HG03095 (cell line): ENCODE measurements around the gene KMT2B.
A peak's percentile ranks its signal among the peaks of the same experiment; 100 is the strongest.
"Not testable (repeated sequence)": the region's sequence is repeated elsewhere in the genome, so short reads cannot be mapped to it uniquely, and the experiment has no call there.

Experiments used
- ATAC-seq: cut with Tn5 transposase; IDR thresholded peaks from one replicate; pipeline ENCODE4 v1.9.1; 2021; ENCODE audit warnings: moderate library complexity; ENCODE audit not compliant: unreplicated experiment

Gene KMT2B

DNA sequence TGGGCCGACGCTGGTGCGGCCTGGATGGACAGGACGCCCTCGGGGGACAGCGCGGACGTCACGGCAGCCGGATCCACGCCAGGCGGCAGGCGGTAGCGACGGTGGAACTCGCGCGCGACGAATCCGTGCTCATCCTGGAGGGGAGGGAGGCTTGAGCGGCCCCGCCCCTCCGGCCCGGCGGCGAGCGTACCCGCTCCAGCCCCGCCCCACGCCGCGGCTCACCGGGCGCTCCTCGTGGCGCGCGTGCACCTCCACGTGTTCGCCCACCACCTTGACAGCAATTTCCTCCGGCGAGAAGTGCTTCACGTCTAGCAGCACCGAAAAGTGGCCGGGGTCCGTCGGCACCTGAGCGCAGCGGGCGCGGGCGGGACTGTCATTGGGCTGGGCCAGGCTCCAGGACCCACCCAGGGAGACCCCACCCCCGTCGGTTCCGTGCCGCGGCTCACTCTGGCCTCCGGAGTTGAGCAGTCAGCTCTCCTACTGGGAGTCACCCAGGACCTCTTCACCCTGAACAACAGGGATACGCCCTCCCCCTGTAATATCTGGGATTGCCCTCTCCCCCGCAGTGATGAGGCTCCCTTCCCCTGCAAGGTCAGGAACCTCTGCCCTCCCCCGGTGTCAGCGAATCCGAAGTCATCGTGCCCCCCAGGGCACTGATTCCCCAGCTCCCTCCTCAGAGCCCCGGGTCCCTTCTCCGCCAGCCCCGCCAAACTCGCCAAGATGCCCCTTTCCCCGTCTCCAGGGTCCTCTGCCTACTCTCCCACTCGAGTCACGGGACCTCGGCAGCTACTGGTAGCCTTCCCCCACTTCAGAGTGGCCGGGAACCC, 38.0 kb downstream of the KMT2B start:
- no peak for ATAC-seq

DNA sequence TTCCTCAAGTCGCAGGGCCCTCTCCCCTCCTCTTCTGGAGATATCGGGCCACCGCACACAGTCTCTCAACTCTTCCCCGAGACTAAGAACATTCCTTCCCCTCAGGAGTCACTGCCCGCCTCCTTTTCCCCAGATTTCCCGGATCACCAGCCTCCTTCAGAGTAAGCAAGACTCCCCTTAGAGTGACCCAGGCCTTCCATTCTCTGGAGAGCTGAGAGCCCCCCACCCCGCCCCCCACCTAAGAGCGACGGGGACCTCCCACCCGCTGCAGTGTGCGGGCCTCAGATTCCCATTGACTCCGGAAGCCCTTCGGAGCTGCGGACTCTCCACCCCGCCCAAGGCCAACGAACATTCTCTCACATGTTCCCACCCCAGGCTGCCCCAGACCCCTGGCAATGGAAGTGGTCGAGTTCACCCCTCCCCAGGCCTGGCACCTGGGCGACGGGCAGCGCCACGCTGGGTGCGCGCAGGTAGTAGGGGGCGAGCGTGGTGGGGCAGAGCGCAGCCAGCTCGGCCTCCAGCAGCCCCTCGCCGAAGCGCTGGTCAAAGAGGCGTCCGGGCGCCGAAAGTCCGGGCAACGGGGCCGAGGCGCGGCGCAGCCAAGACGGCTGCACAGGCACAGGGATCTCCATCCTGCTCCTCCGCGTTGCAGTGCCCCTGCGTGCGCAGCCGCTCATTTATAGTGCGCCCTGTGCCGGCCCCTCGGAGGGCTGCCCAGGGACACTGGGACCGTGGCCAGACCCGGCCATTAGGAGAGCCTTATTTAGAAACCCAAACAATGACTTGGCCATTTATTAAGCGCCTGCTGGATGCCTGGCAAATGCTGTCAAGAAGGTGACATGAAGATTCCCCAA, 38.8 kb downstream of the KMT2B start, which contains the start of gene HSPB6:
Gene HSPB6, minus strand, starts transcription at position 653 of the 854 bp plus-strand sequence. Its CDS starts 21 bp downstream, at position 632.
- no peak for ATAC-seq

DNA sequence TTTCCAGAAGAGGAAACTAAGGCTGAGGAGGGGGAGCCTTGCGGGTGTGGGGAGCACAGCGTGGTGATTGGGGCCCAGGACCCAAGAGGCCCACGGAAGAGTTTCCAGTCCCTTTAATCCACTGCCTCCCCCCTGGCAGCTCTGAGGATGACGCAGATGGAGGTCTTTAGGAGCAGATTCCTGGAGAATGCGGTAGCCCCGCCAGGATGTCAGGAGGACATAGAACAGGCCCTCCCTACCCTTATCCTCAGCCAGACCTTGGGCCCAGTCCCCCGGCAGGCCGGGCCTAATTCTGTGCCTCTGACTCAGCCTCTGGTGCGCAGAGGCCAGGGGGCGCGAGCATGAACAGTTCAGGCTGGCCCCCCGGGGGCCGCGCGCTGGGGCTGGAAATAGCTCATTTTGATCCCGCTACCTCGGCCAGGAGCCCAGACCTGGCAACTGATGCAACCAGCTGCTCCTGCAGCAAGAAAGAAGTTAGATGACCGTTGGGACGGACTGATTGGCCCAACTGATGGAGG, 39.5 kb downstream of the KMT2B start:
- ATAC-seq: no peak

DNA sequence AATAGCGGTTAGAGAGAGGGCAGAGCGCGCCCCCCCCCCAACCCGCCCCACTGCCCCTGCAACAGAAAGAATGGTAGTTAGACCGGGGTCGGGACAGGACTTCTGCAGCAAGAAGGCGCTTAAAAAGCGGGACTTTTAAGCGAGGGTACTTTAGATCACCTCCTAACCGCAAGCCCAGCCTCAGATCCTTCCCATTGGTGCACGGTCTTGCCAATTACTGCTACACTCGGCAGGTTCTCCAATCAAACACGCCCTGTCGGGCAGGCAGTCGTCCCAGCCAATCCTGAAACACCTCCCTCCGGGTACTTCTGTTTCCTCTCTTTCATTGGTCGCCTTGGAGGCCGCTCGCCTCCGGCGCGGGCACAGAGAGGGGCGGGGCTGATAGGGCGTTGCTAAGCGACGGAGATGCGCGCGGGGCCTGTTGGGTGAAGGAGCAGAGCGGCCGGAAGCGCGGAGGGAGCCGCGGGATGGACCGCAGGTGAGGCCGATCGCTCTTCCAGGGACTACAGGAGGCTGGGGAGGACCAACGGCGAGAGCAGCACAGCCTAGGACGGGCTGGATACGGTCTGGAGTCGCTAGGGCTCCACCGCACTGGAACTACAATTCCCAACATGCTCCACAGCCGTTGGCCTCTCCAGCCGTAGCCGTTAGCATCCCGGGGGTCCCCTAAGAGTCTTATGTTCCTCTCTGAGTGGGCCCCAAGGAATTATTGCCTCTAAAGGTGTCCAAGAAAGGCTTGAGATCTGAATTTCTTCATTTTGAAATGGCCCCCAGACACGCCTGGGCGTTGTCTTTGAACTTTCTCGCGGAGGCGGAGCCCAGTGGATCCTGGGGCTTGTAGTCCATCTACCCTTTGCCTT, 40.2 kb downstream of the KMT2B start, which contains the start of gene PROSER3:
Gene PROSER3, plus strand, starts transcription at position 428 of the 860 bp plus-strand sequence. Its CDS starts 40 bp downstream, at position 468.
- ATAC-seq: peak; percentile 85

DNA sequence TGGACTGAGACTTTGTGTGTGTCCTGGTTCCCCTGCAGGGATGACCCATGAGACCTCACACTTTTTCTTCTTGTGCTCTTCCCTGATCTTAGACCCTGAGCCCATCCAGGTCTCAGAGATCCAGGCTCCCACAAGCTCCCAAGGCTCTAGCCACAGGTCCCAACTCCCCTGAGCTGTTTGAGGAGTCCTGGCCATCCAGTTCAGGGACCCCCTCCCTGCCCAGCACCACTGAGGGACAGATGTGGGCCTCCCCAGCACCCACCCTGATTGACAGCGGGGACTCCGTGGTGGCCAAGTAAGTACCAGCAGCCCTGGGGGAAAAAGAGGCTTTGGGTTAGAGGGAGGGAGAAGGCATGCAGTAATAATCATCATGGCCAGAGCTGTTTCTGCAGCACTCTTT, 41.9 kb downstream of the KMT2B start:
- ATAC-seq: no peak

DNA sequence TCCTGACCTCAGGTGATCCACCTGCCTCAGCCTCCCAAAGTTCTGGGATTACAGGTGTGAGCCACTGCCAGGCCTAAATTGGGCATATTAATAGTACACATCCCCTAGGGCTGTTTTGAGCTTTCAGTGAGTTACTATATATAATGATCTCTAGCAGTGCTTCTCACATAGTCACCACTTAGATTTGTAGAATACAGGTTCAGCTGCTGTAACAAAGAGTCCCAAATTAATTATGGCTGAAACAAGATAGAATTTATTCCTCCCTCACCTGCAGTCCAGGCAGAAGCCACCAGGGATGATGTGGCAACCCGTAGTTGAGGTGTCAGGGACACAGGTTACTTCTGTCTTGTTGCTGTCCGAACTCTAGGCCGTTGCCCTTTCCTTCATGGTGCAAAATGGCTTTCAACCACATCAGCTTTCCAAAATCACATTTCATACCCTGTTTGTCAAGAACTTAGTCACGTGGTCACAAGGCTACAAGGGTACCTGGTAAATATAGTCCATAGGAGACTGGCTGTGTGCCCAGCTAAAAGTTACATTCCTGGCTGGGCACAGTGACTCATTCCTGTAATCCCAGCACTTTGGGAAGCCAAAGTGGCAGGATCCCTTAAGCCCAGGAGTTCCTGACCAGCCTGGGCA, 43.0 kb downstream of the KMT2B start:
- no peak for ATAC-seq

DNA sequence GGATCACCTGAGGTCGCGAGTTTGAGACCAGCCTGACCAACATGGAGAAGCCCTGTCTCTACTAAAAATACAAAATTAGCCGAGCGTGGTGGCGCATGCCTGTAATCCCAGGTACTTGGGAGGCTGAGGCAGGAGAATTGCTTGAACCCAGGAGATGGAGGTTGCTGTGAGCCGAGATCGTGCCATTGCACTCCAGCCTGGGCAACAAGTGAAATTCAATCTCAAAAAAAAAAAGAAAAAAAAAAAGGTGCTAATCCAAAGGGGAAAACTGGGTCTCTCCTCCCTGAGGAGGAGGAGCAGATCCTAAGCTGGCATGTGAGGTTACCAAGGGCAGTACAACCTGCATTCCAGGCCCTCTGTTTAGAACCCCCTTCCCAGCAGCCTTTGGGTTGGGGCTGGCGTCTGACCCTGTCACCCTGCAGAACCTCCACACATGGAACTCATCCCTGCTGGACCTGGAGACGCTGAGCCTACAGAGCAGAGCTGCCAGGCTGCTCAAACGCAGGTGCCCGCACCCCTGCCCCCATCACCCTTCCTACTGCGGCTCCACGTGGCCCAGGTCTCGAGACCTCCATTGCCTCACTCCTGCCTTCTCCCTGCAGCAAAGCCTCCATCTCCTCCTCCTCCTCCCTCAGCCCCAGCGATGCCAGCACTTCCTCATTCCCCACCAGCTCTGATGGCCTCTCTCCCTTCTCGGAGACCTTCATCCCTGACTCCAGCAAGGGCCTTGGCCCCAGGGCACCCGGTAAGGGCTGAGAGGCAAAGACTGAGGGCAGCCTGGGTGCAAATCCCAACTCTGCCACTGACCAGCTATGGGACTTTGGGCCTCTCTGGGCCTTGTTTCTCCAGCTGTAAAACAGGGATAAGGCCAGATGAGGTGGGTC, 46.9 kb downstream of the KMT2B start:
- ATAC-seq: no peak

DNA sequence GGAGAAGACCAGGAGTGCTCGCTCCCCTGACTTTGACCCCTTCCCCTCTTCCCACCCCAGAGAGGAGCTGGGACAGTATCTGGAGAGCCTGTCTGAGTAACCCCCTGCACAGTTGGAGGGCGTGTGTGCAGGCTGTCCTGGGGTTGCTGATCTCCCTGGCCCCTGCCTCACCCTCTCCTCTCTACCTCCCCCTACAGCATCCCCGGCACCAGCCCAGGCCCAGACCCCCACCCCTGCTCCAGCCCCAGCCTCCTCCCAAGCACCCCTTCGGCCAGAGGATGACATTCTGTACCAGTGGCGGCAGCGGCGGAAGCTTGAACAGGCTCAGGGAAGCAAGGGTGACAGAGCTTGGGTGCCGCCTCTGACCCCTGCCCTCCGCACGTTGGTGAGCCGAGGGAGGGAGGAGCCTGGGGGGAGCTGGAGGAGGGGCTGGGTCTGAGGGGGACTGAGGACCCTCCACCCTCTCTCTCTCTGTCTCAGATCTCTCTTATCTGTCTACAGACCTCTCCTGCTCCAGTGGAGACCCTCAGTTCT, 48.8 kb downstream of the KMT2B start:
- ATAC-seq: no peak

DNA sequence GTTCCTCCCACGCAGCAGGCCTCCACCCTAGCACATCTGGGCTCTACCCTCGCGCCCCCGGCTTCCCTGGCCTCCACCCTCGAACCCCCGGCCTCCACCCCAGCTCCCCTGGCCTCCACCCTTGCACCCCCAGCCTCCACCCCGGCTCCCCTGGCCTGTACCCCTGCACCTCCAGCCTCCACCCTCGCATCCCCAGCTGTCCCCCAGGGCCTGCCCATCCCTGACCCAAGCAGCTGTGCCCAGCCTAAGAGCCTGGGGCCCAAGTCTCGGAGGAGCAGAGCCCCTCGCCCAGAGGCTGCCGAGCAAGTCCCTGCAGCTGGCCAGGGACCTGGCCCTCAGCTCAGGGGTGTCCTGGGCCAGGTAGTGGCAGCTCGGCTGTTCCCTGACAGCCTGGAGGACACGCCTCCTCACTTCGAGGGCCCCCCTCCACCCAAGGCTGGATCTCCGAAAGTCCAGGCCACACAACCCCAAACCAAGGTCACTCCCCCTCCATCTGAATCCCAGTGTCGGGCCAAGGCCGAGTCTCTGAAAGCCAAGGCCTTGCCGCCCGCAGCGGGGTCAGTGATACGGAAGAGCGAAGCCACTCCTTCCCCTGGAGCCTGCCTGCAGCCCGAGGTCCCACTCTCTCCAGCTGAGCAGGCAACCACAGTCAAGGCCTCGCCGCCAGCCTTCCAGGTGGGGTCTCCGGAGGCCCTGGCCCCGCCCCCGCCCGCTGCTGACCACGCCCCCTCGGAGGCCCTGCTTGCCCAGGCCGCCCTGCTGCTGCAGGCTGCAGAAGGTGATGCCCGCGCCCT, 49.7 kb downstream of the KMT2B start:
- no peak for ATAC-seq

DNA sequence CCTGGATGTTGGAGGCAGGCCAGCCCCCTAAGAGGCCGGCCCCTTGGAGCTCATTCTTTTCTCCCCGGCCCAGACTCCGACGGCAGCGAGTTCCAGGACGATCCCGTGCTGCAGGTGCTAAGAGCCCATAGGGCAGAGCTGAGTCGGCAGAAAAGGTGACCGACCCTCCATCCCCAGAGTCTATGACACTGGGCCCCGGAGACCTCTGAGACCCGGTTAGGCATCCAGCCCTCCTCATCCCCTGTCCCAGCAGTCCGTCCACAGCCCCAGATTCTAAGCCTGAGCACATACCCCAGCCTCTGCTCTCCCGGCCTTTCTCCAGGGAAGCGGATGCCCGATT, 50.2 kb downstream of the KMT2B start:
- no peak for ATAC-seq

DNA sequence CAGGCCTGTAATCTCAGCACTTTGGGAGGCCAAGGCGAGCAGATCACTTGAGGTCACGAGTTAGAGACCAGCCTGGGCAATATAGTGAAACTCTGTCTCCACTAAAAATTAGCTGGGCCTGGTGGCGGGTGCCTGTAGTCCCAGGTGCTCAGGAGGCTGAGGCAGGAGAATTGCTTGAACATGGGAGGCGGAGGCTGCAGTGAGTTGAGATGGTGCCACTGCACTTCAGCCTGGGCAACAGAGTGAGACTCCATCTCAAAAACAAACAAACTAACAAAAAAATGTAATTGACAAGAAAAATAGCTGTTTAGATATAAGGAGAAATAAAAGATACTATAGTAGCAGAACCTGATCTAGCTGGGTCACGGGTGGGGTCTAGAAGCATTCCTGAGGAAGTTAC, 54.6 kb downstream of the KMT2B start:
- not testable (repeated sequence) for ATAC-seq

DNA sequence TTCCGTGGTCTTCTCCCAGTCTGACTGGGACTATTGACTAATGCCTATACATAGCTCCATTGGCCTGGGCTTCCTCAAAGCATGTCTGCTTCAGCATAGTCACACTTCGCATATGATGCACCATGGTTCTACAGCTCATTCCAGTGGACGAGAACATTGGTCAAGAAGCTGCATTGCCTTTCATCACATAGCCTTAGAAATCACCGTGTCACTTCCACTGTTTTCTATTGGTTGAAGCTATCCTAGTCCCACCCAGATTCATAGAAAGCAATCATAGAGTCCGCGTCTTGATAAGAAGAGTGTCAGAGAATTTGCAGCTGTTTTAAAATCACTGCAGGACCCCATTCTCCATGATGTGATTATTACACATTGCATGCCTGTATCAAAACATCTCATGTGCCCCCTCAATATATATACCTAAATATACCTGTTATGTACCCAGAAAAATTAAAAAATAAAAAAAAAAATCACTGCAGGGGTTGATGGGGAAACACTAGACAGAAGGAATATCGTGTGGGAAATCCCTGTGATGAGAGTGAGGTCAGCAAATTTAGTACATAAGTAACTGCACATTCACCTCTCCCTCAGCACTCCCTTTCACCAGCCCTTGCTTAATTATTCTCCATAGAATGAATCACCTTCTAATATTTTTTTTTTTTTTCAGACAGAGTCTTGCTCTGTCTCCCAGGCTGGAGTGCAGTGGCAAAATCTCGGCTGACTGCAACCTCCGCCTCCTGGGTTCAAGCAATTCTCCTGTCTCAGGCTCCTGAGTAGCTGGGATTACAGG, 55.4 kb downstream of the KMT2B start:
- no peak for ATAC-seq

DNA sequence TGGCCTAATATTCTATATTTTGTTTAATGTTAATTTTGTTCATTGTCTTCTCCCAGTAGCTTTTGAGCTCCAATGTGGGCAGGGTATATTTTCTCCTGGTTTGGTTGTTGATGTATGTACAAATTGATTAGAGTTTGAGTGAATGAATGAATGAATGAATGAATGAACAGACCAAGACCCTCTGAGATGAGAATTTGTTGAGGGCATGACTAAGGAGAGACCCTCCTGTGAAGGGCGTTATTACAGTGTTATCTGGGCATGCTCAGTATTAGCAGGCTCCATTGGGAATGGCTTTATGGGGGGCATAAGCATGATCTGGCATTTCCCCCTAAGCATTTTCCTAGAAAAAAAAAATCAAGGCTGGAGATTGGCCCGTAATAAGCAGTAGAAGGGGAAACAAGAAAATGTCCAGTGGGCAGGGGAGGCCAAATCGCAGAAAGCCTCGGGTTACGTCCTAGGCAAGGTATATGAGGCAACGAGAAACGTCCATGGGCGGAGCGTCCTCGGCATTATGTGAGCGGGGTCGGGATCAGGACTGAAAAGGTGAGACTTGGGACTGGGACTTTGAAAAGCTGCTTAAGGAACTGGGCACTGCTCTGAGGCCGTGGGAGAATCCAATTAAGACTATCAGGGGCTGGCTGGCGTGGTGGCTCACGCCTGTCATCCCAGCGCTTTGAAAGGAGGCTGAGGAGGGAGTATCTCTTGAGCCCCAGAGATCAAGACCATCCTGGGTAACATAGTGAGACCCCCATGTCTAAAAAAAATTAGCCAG, 56.7 kb downstream of the KMT2B start:
- ATAC-seq: no peak

DNA sequence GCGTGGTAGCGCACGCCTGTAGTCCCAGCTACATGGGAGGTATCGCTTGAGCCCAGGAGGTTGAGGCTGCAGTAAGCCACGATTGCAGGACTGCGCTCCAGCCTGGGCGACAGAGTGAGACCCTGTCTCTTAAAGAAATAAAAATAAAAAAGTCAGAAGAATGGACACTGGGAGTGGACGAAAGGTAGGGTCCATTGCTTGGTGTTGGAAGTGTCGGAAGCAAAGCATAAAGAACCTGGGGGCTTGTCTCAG, 57.2 kb downstream of the KMT2B start:
- ATAC-seq: no peak

DNA sequence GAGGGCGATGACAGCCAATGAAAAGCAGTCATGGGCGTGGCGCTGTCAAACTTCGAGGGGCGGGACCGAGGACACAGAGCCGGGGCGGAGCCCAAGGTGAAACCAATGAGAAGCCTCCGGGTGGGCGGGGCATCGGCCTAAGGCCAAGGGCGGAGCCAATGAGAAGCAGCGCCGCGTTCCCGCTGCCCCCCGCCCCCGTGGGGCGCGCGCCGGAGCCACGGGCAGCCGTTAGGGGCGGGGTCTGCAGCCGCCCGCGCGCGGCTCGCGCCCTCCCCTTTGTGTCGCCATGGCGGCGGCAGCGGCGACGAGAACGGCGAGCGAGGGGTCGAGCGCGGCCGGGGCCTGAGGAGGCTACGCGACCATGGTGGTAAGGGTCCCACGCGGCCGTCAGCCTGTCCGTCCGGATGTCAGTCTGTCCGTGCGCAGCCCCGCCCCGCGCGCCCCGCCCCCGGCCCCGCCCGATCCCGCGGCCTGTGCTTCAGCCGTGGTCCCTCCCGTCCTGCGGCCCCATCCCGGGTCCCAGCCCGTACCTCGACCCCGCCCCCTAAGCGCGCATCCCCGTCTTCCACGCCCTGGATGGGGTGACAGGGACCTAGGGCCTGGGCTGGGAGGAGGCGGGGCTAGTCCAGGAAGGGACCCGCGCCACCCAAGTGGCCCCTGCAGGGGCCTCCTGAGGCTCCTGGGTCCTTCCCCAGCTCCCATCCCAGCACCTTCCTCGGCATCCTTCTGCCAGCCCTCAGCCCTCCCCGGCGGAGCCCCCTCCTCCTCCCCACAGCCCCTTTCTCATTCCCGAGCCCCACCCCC, 57.7 kb downstream of the KMT2B start, which contains the start of gene ARHGAP33:
Gene ARHGAP33, plus strand, starts transcription at position 267 of the 804 bp plus-strand sequence. Its CDS starts 95 bp downstream, at position 362.
- peak; percentile 73 for ATAC-seq
